Glutamatergic neuron (in vitro differentiated cells): Measurements from ENCODE around the gene RNF144A. TPM values are rescaled to one million over a fixed set of nuclear protein-coding genes. Genes with fewer than 3 reads are reported as not detected.
A peak's percentile ranks its signal among the peaks of the same experiment; 100 is the strongest.
"Not testable (repeated sequence)": the region's sequence is repeated elsewhere in the genome, so short reads cannot be mapped to it uniquely, and the experiment has no call there.

Experiments used
- DNase-seq: peaks from one replicate; pipeline ENCODE4 v3.0.0; 2022
- H3K27ac Mint-ChIP-seq: one replicate; pipeline ENCODE4 v1.8.0; 2020; ENCODE audit warnings: mild to moderate bottlenecking, mixed read lengths, inconsistent platforms; ENCODE audit not compliant: unreplicated experiment
- H3K27me3 Mint-ChIP-seq: one replicate; pipeline ENCODE4 v1.8.0; 2020; ENCODE audit warnings: mild to moderate bottlenecking, moderate library complexity, mixed read lengths, inconsistent platforms; ENCODE audit not compliant: unreplicated experiment
- H3K36me3 Mint-ChIP-seq: one replicate; pipeline ENCODE4 v1.8.0; 2020; ENCODE audit warnings: mild to moderate bottlenecking, mixed read lengths, inconsistent platforms; ENCODE audit not compliant: unreplicated experiment
- H3K4me1 Mint-ChIP-seq: one replicate; pipeline ENCODE4 v1.8.0; 2020; ENCODE audit warnings: mild to moderate bottlenecking, low read depth, mixed read lengths, inconsistent platforms; ENCODE audit not compliant: unreplicated experiment
- H3K4me3 Mint-ChIP-seq: one replicate; pipeline ENCODE4 v1.8.0; 2020; ENCODE audit warnings: mild to moderate bottlenecking, mixed read lengths, inconsistent platforms; ENCODE audit not compliant: unreplicated experiment
- H3K9me3 Mint-ChIP-seq: one replicate; pipeline ENCODE4 v1.8.0; 2020; ENCODE audit warnings: mild to moderate bottlenecking, moderate library complexity, mixed read lengths, inconsistent platforms; ENCODE audit not compliant: unreplicated experiment
- CTCF ChIP-seq: fragments of 200-600 bp; sonication (generic); IDR thresholded peaks from one replicate; pipeline ENCODE4 v1.5.0; 2021; ENCODE audit not compliant: partially characterized antibody, unreplicated experiment
- total RNA-seq: library from RNA; stranded (reverse); fragmentation: NEBNext Ultra II Directional; extraction: Animal tissue kit (Norgen Biotek cat#: 25700); gene quantifications from one replicate; pipeline ENCODE4 v1.2.1, GENCODE V29; 2021; ENCODE audit not compliant: unreplicated experiment

Gene RNF144A
- total RNA-seq, 1 donor from 2014 or later, result 40.2 TPM

GRCh38 chr2:6888724-6889123 lies 28.5 kb upstream of the RNF144A start:
- H3K4me1 Mint-ChIP-seq, result no peaks in the 10 kb centered on the region
- H3K27ac Mint-ChIP-seq, result no peak overlapping the region
- no peak for TF ChIP-seq CTCF
- no peak for DNase-seq
- H3K4me3 Mint-ChIP-seq, result no peak overlapping the region
- no peaks in the 10 kb centered on the region for H3K36me3 Mint-ChIP-seq
- H3K27me3 Mint-ChIP-seq, result no peaks in the 10 kb centered on the region
- H3K9me3 Mint-ChIP-seq, result no peaks in the 10 kb centered on the region

DNA sequence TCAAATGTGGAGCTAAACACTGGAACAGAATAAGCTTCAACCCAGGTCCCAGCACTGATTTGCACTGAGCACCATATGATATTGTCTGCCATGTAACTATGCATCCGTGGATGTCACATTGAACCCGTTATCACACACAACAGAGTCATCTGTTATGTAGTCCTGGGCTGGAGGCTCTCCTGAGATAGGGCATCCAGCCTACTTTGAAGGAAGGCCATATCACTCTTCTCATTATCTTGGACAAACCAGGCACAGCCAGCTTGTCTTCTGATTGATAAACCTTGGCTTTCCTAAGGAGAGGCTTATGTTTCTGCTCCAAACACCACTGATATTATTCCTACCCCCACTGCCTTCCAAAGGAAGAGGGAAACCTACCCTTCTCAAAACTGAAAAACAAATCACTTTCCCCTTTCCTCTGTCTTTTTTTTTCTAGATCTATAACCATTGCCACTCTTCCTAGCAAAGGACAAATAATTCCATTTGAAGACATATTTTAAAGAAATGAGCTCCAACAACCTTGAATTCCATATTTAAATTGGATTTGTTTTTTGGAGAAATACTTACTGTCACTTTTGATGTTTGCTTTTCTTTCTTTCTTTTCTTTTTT lies 23.2 kb upstream of the RNF144A start:
- Mint-ChIP-seq H3K27ac (no peak overlapping the region), H3K4me3 (no peak overlapping the region), H3K4me1 (no peaks in the 10 kb centered on the region), H3K9me3 (no peaks in the 10 kb centered on the region), H3K27me3 (no peaks in the 10 kb centered on the region), H3K36me3 (no peaks in the 10 kb centered on the region)
- no peak for DNase-seq
- TF ChIP-seq CTCF, result no peak

GRCh38 chr2:6896930-6897759 lies 20.1 kb upstream of the RNF144A start:
- H3K4me1 Mint-ChIP-seq, result no peaks in the 10 kb centered on the region
- DNase-seq, result no peak
- no peak overlapping the region for H3K27ac Mint-ChIP-seq
- H3K9me3 Mint-ChIP-seq, result peaks cover 2% of the 10 kb centered on the region
- peaks cover 5% of the 10 kb centered on the region for H3K36me3 Mint-ChIP-seq
- no peak overlapping the region for H3K4me3 Mint-ChIP-seq
- peaks cover 2% of the 10 kb centered on the region for H3K27me3 Mint-ChIP-seq
- peak; percentile 82 for TF ChIP-seq CTCF

- not testable (repeated sequence) for H3K9me3 Mint-ChIP-seq, DNase-seq, H3K4me1 Mint-ChIP-seq, H3K27me3 Mint-ChIP-seq, H3K27ac Mint-ChIP-seq, H3K4me3 Mint-ChIP-seq
- H3K36me3 Mint-ChIP-seq, result peaks cover 12% of the 10 kb centered on the region
Observed at GRCh38 chr2:6902581-6902980, 14.6 kb upstream of the RNF144A start.

GRCh38 chr2:6905668-6906067 lies 11.5 kb upstream of the RNF144A start:
- H3K4me1 Mint-ChIP-seq, result no peaks in the 10 kb centered on the region
- H3K27me3 Mint-ChIP-seq, result peaks cover 2% of the 10 kb centered on the region
- TF ChIP-seq CTCF, result no peak
- no peak overlapping the region for H3K4me3 Mint-ChIP-seq
- peaks cover 12% of the 10 kb centered on the region for H3K36me3 Mint-ChIP-seq
- H3K27ac Mint-ChIP-seq, result no peak overlapping the region
- H3K9me3 Mint-ChIP-seq, result peaks cover 2% of the 10 kb centered on the region
- DNase-seq, result no peak
